Measurements from ENCODE around the gene MRPS2.

DNA sequence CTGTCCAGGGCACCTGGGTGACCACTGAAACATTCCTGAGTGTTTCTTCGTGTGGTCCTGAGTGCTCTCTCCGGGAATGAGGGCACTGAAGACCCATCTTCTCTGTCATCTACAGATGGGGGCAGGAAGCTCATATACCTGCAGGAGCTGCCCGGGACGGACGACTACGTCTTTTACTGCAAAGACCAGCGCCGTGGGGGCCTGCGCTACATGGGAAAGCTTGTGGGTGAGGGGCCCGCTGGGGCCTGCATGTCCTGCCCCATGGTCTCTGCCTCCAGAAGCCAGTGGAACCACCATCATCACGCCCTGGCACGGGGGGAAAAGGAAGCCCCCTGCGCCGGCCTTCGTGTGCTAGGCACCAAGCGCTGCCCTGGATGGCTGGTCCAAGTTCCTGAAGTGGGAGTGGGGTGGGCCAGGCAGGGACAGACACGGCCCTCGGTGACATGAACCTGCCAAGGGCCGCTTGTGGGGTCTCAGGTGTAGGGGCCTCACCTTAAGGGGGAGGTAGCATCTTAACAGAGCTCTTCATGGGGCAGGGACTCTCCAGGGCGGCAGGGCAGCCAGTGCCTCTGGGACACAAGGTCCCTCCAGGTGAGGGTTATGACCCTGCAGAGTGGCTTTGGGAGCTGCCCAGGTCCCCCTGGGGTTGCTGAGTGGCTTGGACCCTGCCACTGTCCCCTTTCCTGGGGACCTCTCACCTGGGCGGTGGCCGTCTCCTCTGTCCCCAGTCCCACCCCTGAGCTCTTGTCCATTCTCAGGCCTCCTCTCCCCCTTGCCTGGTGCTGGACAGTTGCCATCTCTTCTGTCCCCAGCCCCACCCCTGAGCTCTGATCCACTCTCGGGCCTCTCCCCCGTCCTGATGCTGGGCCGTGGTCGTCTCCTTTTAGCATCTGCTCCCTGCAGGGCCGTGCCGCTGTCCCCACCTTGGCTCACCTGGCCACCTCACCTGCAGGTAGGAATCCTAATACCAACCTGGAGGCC is 47.6 kb downstream of the MRPS2 start:
- TF ChIP-seq, protein P1, sequence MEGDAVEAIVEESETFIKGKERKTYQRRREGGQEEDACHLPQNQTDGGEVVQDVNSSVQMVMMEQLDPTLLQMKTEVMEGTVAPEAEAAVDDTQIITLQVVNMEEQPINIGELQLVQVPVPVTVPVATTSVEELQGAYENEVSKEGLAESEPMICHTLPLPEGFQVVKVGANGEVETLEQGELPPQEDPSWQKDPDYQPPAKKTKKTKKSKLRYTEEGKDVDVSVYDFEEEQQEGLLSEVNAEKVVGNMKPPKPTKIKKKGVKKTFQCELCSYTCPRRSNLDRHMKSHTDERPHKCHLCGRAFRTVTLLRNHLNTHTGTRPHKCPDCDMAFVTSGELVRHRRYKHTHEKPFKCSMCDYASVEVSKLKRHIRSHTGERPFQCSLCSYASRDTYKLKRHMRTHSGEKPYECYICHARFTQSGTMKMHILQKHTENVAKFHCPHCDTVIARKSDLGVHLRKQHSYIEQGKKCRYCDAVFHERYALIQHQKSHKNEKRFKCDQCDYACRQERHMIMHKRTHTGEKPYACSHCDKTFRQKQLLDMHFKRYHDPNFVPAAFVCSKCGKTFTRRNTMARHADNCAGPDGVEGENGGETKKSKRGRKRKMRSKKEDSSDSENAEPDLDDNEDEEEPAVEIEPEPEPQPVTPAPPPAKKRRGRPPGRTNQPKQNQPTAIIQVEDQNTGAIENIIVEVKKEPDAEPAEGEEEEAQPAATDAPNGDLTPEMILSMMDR (IDR thresholded peaks at IDR 0.05), result no peak
- TF ChIP-seq POLR2A (IDR thresholded peaks at IDR 0.05) (no peak), EP300 (IDR thresholded peaks at IDR 0.05) (no peak)

Measured in suprapubic skin (tissue), 3 donors.